Measurements from ENCODE around the gene CUBN. TPM values are rescaled to one million over a fixed set of nuclear protein-coding genes. Genes with fewer than 3 reads are reported as not detected.

Gene CUBN
- total and polyA plus RNA-seq, 7 experiments from 2014 or later, result 0.39 to 17.5 (median 7.0) TPM

DNA sequence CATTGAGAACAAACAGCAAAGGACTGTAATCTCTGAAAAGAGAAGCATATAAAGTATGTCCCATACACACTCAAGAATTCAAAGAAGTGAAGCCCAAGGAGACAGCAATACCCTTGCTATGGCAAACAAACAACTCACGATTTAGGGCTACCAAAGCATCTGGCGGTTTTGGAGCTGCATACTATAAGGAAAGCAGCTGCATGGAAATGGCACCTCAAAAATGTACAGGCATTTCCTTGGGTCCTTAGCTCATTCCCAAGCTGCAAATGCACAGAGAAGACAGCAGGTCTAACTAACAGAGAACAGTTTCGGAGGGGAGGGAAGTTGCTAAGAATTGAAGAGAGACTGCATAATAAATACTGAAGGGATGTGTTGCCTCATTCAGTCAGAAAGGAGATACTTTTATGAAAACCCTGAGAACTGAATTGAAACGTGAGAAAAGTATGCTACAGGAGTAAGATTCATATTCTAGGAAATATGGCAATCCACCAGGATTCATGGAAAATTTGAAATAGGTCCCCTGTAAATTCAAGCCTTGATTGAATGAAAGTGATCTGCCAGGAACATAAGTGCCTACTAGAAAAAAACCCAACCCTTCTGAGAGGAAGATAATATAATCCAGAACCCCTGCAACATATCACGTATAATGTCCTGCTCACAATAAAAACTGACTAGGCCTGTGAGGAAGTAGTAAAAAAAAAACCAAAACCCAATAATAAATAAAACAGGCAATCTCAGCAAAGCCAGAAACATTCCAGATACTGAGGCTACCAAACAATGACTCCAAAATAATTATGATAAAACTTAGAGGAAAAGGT, 36.4 kb downstream of the CUBN start:
- CTCF ChIA-PET, result no interaction called here
- Histone ChIP-seq H3K27me3 (ENCODE audit: control insufficient read depth in 2 of 2, insufficient read depth in 2 of 2, low read length in 2 of 2) (no peaks in the 10 kb centered on the region), H3K27ac (ENCODE audit: low read depth, low read length) (no peak overlapping the region), H3K4me1 (ENCODE audit: control insufficient read depth in 2 of 2, insufficient read depth in 2 of 2, low read length in 2 of 2) (no peaks in the 10 kb centered on the region), H3K4me3 (ENCODE audit: low read length) (no peak overlapping the region), H3K36me3 (ENCODE audit: control insufficient read depth in 2 of 3, insufficient read depth in 3 of 3, low read length in 3 of 3) (no peaks in the 10 kb centered on the region), H3K9me3 (ENCODE audit: control insufficient read depth in 2 of 3, low read length in 3 of 3) (no peaks in the 10 kb centered on the region)
- Mint-ChIP-seq H3K4me1 (peaks cover 0 to 12% (median 0%) of the 10 kb centered on the region in 7 donors), H3K27ac (peak overlapping the region in 1 of 9 donors; percentile 39), H3K4me3 (no peak overlapping the region), H3K27me3 (no peaks in the 10 kb centered on the region), H3K36me3 (peaks cover 3 to 46% (median 26%) of the 10 kb centered on the region in 5 donors), H3K9me3 (peaks cover 0 to 10% (median 0%) of the 10 kb centered on the region in 11 donors)
- intact Hi-C loops (cut with micrococcal nuclease), result no loop called here
- POLR2A ChIA-PET, result no interaction called here
- ATAC-seq (no peak), DNase-seq (no peak)

DNA sequence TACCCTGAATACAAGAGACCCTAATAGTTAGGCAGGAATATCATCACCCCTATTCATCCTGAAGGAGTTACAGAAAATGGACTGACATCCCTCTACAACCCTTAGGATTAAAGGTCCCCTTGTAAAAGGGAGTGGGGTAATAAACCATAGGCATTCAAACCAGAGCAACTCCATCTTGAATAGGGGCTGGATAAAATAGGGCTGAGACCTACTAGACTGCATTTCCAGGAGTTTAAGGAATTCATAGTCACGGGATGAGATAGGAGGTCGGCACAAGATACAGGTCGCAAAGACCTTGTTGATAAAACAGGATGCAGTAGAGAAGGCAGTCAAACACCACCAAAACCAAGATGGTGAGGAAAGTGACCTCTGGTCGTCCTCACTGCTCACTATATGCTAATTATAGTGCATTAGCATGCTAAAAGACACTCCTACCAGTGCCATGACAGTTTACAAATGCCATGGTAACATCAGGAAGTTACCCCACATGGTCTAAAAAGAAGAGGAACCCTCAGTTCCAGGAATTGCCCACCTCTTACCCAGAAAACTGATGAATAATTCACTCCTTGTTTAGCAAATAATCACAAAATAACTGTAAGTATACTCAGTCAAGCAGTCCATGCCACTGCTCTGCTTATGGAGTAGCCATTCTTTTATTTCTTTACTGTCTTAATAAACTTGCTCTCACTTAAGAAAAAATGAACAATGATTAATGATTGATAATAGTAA, 37.2 kb downstream of the CUBN start:
- H3K4me1 Mint-ChIP-seq, result peaks cover 0 to 12% (median 0%) of the 10 kb centered on the region in 7 donors
- no peaks in the 10 kb centered on the region for H3K36me3 ChIP-seq (ENCODE audit: control insufficient read depth in 2 of 3, insufficient read depth in 3 of 3, low read length in 3 of 3)
- ATAC-seq (no peak), DNase-seq (no peak)
- no peaks in the 10 kb centered on the region for H3K27me3 ChIP-seq (ENCODE audit: control insufficient read depth in 2 of 2, insufficient read depth in 2 of 2, low read length in 2 of 2)
- H3K4me3 ChIP-seq (ENCODE audit: low read length), result no peak overlapping the region
- no peak overlapping the region for H3K27ac Mint-ChIP-seq
- intact Hi-C loops (cut with micrococcal nuclease), result no loop called here
- no peaks in the 10 kb centered on the region for H3K27me3 Mint-ChIP-seq
- ChIA-PET POLR2A (no interaction called here), CTCF (no interaction called here)
- H3K4me3 Mint-ChIP-seq, result no peak overlapping the region
- H3K27ac ChIP-seq (ENCODE audit: low read depth, low read length), result no peak overlapping the region
- no peaks in the 10 kb centered on the region for H3K9me3 ChIP-seq (ENCODE audit: control insufficient read depth in 2 of 3, low read length in 3 of 3)
- H3K9me3 Mint-ChIP-seq, result peaks cover 0 to 10% (median 0%) of the 10 kb centered on the region in 11 donors
- no peaks in the 10 kb centered on the region for H3K4me1 ChIP-seq (ENCODE audit: control insufficient read depth in 2 of 2, insufficient read depth in 2 of 2, low read length in 2 of 2)
- H3K36me3 Mint-ChIP-seq, result peaks cover 3 to 44% (median 25%) of the 10 kb centered on the region in 5 donors

DNA sequence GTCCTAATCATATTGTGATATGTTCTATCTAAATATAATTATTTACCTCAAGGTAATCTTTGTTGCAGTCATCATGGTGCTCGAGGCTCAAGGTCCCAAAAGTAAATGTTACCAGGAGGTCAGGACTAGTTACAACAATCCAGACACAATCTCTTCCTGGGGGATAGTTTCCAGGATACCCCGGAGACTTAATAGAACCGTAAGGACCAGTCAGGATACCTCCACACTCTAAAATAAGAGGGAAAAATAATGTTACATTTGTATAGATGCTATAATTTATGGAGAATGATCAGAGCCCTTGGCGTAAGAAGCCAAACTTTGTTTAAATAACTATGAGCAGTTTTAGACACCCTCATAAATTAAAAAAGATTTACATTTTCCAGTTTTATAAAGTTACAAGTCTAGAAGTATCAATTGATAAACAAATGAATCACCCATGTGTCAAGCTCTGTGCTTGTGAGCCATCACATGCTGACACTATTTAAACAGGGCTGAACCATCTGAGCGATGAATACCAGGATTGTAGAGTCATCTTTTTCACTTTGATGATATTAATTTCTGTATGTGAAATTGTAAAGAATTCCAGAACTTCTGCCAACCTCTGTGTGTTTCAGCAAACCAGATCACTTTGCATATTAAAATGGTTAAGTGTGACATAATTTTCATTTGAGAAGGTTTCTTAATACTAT, 41.3 kb downstream of the CUBN start:
- ChIA-PET CTCF (no interaction called here), POLR2A (no interaction called here)
- Mint-ChIP-seq H3K36me3 (peaks cover 3 to 53% (median 33%) of the 10 kb centered on the region in 5 donors), H3K27ac (no peak overlapping the region), H3K4me3 (no peak overlapping the region), H3K4me1 (peaks cover 0 to 12% (median 4%) of the 10 kb centered on the region in 7 donors), H3K9me3 (no peaks in the 10 kb centered on the region), H3K27me3 (no peaks in the 10 kb centered on the region)
- DNase-seq, result no peak
- no peaks in the 10 kb centered on the region for H3K9me3 ChIP-seq (ENCODE audit: control insufficient read depth in 2 of 3, low read length in 3 of 3)
- no peak for ATAC-seq
- H3K27ac ChIP-seq (ENCODE audit: low read depth, low read length), result no peak overlapping the region
- peaks cover 0 to 9% (median 0%) of the 10 kb centered on the region in 3 experiments for H3K36me3 ChIP-seq (ENCODE audit: control insufficient read depth in 2 of 3, insufficient read depth in 3 of 3, low read length in 3 of 3)
- H3K27me3 ChIP-seq (ENCODE audit: control insufficient read depth in 2 of 2, insufficient read depth in 2 of 2, low read length in 2 of 2), result no peaks in the 10 kb centered on the region
- no peak overlapping the region for H3K4me3 ChIP-seq (ENCODE audit: low read length)
- no peaks in the 10 kb centered on the region for H3K4me1 ChIP-seq (ENCODE audit: control insufficient read depth in 2 of 2, insufficient read depth in 2 of 2, low read length in 2 of 2)
- intact Hi-C loops (cut with micrococcal nuclease), result no loop called here

DNA sequence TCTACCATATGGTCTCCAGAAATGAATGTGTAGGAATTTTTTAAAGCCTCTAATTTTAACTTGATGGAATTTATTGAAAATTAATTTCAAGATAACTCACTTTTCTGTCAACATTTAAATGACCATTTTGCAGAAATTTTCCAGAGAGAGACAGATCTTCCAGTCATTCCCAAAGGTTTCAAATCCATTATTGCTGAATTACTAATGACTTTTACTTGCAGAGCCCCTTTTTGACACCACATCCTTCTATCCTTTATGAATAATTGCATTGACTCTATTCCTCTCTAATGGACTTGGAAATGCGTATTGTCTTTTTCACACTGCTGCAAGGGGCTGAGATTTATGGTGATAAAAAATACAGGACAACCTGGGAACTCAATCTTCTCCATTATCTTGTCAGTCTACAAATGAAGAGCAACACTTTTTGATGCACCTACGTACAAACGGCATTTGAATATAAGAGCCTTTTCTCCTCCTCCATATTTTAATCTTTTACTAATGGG, 42.7 kb downstream of the CUBN start:
- ATAC-seq (no peak), DNase-seq (no peak)
- Histone ChIP-seq H3K4me1 (ENCODE audit: control insufficient read depth in 2 of 2, insufficient read depth in 2 of 2, low read length in 2 of 2) (no peaks in the 10 kb centered on the region), H3K4me3 (ENCODE audit: low read length) (no peak overlapping the region), H3K36me3 (ENCODE audit: control insufficient read depth in 2 of 3, insufficient read depth in 3 of 3, low read length in 3 of 3) (peaks cover 0 to 9% (median 0%) of the 10 kb centered on the region in 3 experiments), H3K9me3 (ENCODE audit: control insufficient read depth in 2 of 3, low read length in 3 of 3) (no peaks in the 10 kb centered on the region), H3K27me3 (ENCODE audit: control insufficient read depth in 2 of 2, insufficient read depth in 2 of 2, low read length in 2 of 2) (no peaks in the 10 kb centered on the region), H3K27ac (ENCODE audit: low read depth, low read length) (no peak overlapping the region)
- Mint-ChIP-seq H3K4me3 (no peak overlapping the region), H3K36me3 (peaks cover 0 to 50% (median 32%) of the 10 kb centered on the region in 5 donors), H3K27me3 (peaks cover 0 to 2% (median 0%) of the 10 kb centered on the region in 5 donors), H3K27ac (no peak overlapping the region), H3K9me3 (no peaks in the 10 kb centered on the region), H3K4me1 (peaks cover 0 to 4% (median 0%) of the 10 kb centered on the region in 7 donors)
- ChIA-PET CTCF (no interaction called here), POLR2A (no interaction called here)
- intact Hi-C loops (cut with micrococcal nuclease), result no loop called here

DNA sequence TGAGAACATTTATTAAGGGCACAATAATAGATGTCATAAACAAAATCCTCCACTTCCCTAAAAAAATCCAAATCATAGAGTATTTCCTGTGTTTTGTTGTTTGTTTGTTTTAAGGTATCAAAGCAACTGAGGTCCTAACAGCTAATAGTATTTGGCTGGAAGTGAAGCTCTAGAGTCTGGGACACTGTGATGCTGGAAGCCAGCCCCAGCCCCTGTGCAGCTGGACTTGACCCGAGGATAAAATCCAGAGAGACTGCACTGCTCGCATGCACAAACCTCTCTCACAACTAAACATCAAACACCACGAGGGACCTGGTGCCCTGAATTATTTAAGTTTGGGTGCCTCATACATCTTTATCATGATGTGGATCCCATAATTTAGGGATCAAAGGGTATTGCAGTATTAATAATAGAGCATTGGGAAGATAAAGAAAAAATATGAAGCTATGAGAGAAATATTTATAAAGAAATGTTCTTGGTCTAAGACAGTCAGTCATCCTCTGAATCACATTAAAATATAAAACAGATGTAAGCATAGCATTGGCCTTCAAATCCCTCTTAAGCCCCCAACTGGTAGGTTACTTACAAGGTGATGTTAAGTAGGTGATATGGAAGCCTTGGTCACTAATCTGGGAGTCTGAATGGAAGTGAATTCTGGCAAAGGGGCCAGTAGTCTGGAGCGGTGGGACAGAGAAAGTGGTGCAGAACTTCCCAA, 44.4 kb downstream of the CUBN start:
- Histone ChIP-seq H3K27me3 (ENCODE audit: control insufficient read depth in 2 of 2, insufficient read depth in 2 of 2, low read length in 2 of 2) (no peaks in the 10 kb centered on the region), H3K27ac (ENCODE audit: low read depth, low read length) (no peak overlapping the region), H3K9me3 (ENCODE audit: control insufficient read depth in 2 of 3, low read length in 3 of 3) (no peaks in the 10 kb centered on the region), H3K4me3 (ENCODE audit: low read length) (no peak overlapping the region), H3K36me3 (ENCODE audit: control insufficient read depth in 2 of 3, insufficient read depth in 3 of 3, low read length in 3 of 3) (peaks cover 0 to 9% (median 0%) of the 10 kb centered on the region in 3 experiments), H3K4me1 (ENCODE audit: control insufficient read depth in 2 of 2, insufficient read depth in 2 of 2, low read length in 2 of 2) (no peaks in the 10 kb centered on the region)
- intact Hi-C loops (cut with micrococcal nuclease), result no loop called here
- ATAC-seq, result peak; percentile 18
- Mint-ChIP-seq H3K4me1 (peaks cover 0 to 8% (median 0%) of the 10 kb centered on the region in 7 donors), H3K4me3 (no peak overlapping the region), H3K27me3 (peaks cover 0 to 8% (median 0%) of the 10 kb centered on the region in 5 donors), H3K36me3 (peaks cover 0 to 57% (median 39%) of the 10 kb centered on the region in 5 donors), H3K27ac (peak overlapping the region in 1 of 9 donors; percentile 6), H3K9me3 (no peaks in the 10 kb centered on the region)
- CTCF ChIA-PET, result no interaction called here
- POLR2A ChIA-PET, result interaction anchor here (0.7 kb wide), 1 partner anchor 1824 kb away, joined by 3 read pairs; no protein-coding TSS in a partner anchor
- DNase-seq, result no peak

DNA sequence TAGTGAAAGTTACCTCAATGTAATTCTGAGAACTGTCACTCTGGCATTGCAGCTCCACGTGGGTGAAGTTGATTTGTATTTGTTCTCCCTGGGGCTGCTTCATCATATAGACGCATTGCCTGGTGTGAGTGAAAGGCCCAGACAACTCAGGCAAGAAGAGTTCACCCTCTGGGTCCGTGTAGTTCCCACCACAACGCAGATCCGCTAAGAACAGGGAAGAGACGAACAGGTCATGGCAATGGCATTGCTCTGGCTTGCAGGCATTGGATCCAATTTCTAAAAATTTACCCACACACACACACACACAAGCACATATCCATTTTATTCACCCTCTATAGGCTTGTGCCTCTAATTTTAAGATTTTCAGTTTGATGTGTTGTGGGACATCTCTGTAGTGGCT, 45.4 kb downstream of the CUBN start:
- Histone ChIP-seq H3K4me3 (ENCODE audit: low read length) (no peak overlapping the region), H3K4me1 (ENCODE audit: control insufficient read depth in 2 of 2, insufficient read depth in 2 of 2, low read length in 2 of 2) (no peaks in the 10 kb centered on the region), H3K9me3 (ENCODE audit: control insufficient read depth in 2 of 3, low read length in 3 of 3) (no peaks in the 10 kb centered on the region), H3K27me3 (ENCODE audit: control insufficient read depth in 2 of 2, insufficient read depth in 2 of 2, low read length in 2 of 2) (no peaks in the 10 kb centered on the region), H3K36me3 (ENCODE audit: control insufficient read depth in 2 of 3, insufficient read depth in 3 of 3, low read length in 3 of 3) (peaks cover 0 to 9% (median 0%) of the 10 kb centered on the region in 3 experiments), H3K27ac (ENCODE audit: low read depth, low read length) (no peak overlapping the region)
- intact Hi-C loops (cut with micrococcal nuclease), result no loop called here
- no peak for ATAC-seq
- no peak for DNase-seq
- CTCF ChIA-PET, result no interaction called here
- peaks cover 0 to 66% (median 45%) of the 10 kb centered on the region in 5 donors for H3K36me3 Mint-ChIP-seq
- peaks cover 0 to 8% (median 0%) of the 10 kb centered on the region in 5 donors for H3K27me3 Mint-ChIP-seq
- no peaks in the 10 kb centered on the region for H3K9me3 Mint-ChIP-seq
- H3K27ac Mint-ChIP-seq, result peak overlapping the region in 1 of 9 donors; percentile 52
- POLR2A ChIA-PET, result no interaction called here
- H3K4me3 Mint-ChIP-seq, result no peak overlapping the region
- peaks cover 0 to 11% (median 5%) of the 10 kb centered on the region in 7 donors for H3K4me1 Mint-ChIP-seq

All from naive thymus-derived CD4-positive, alpha-beta T cell (primary cell).